Measurements from ENCODE around the gene CYP2F1.

GRCh38 chr19:41133260-41133659 is 19.0 kb downstream of the CYP2F1 start:
- TF ChIP-seq CTCF (IDR thresholded peaks at IDR 0.05 in 2 of 3, conservative IDR thresholded peaks at IDR 0.05 in 1 of 3; ENCODE audit: borderline replicate concordance in 1 of 3, insufficient read depth in 1 of 3, low read depth in 2 of 3, low read length in 2 of 3) = no peak
- TF ChIP-seq YY1 (IDR thresholded peaks at IDR 0.05; ENCODE audit: extremely low read depth, insufficient replicate concordance, low read depth, low read length) = no peak
- no peak for TF ChIP-seq TCF7L2 (IDR thresholded peaks at IDR 0.05; ENCODE audit: borderline replicate concordance, extremely low read depth, insufficient read depth, insufficient read length)
- TF ChIP-seq MAX (IDR thresholded peaks at IDR 0.05) = no peak
- no peak for TF ChIP-seq POLR2A (IDR thresholded peaks at IDR 0.05; ENCODE audit: borderline replicate concordance, extremely low read depth, insufficient read depth, insufficient read length)
- no peak for TF ChIP-seq SRF (IDR thresholded peaks at IDR 0.05; ENCODE audit: low read depth)
- no peak for TF ChIP-seq EZH2 (IDR thresholded peaks at IDR 0.05)
- TF ChIP-seq REST (IDR thresholded peaks at IDR 0.05; ENCODE audit: low read depth) = no peak
- TF ChIP-seq ZFX (IDR thresholded peaks at IDR 0.05) = no peak
- TF ChIP-seq FOSL1 (IDR thresholded peaks at IDR 0.05; ENCODE audit: low read depth) = no peak
